HEK293 (cell line): ENCODE results near the gene DHRS2.

ENCODE experiments used
- ZBTB17 ChIP-seq: fragments of 450-650 bp; formaldehyde crosslinking; IDR thresholded peaks from 2 replicates; pipeline ENCODE4 v1.5.1; 2016; ENCODE audit warnings: missing biosample characterization, missing genetic modification characterization
- ZBTB44 ChIP-seq: fragments of 450-650 bp; IDR thresholded peaks from 2 replicates; pipeline ENCODE4 v1.5.1; 2018; ENCODE audit warnings: missing biosample characterization, mild to moderate bottlenecking, missing genetic modification characterization
- ZFP69B ChIP-seq: fragments of 450-650 bp; formaldehyde crosslinking; IDR thresholded peaks from 2 replicates; pipeline ENCODE4 v1.5.1; 2016; ENCODE audit warnings: missing biosample characterization, missing genetic modification characterization
- ZNF394 ChIP-seq: fragments of 450-650 bp; formaldehyde crosslinking; IDR thresholded peaks from 2 replicates; pipeline ENCODE4 v1.5.1; 2016; ENCODE audit warnings: missing biosample characterization, missing genetic modification characterization, mild to moderate bottlenecking, moderate library complexity, borderline replicate concordance
- ZNF510 ChIP-seq: fragments of 450-650 bp; formaldehyde crosslinking; IDR thresholded peaks from 2 replicates; pipeline ENCODE4 v1.5.1; 2018; ENCODE audit warnings: mild to moderate bottlenecking, missing genetic modification characterization, missing biosample characterization; ENCODE audit not compliant: insufficient replicate concordance
- ZNF692 ChIP-seq: fragments of 450-650 bp; formaldehyde crosslinking; IDR thresholded peaks from 2 replicates; pipeline ENCODE4 v1.5.1; 2016; ENCODE audit warnings: missing biosample characterization, missing genetic modification characterization

The DHRS2 gene

GRCh38 chr14:23694085-23694948 lies 58.2 kb downstream of the DHRS2 start (continued):
- TF ChIP-seq ZNF692 (tag by site-specific recombination) = peak; percentile 86
- TF ChIP-seq ZBTB17 (tag by site-specific recombination) = peak; percentile 76
- peak; percentile 4 for TF ChIP-seq ZNF510
- TF ChIP-seq ZBTB44 (tag by site-specific recombination) = peak; percentile 40; the same call in 1 of the 2 replicates
- peak; percentile 68; the same call in 1 of the 2 replicates for TF ChIP-seq ZFP69B (tag by site-specific recombination)
- TF ChIP-seq ZNF394 (tag by site-specific recombination) = peak; percentile 52; the same call in 1 of the 2 replicates
